ENCODE measurements around the gene FGFR1OP2.
"Not testable (repeated sequence)": the region's sequence is repeated elsewhere in the genome, so short reads cannot be mapped to it uniquely, and the experiment has no call there.

FGFR1OP2 gene

GRCh38 chr12:26941215-26941594, 2.9 kb downstream of the FGFR1OP2 start:
- no peak for DNase-seq (ENCODE audit: low read depth)

GRCh38 chr12:26948309-26948708, 10.0 kb downstream of the FGFR1OP2 start:
- no peak for DNase-seq (ENCODE audit: low read depth)

- no peak for DNase-seq (ENCODE audit: low read depth)
These were observed 15.2 kb downstream of the FGFR1OP2 start for GRCh38 chr12:26953447-26953846.

GRCh38 chr12:26954027-26954426, 15.8 kb downstream of the FGFR1OP2 start:
- DNase-seq (ENCODE audit: low read depth) = no peak

- DNase-seq (ENCODE audit: low read depth) = not testable (repeated sequence)
These were observed 23.1 kb downstream of the FGFR1OP2 start for GRCh38 chr12:26961391-26961790.

GRCh38 chr12:26961803-26962202, 23.5 kb downstream of the FGFR1OP2 start:
- no peak for DNase-seq (ENCODE audit: low read depth)

GRCh38 chr12:26963413-26963812, 25.1 kb downstream of the FGFR1OP2 start:
- no peak for DNase-seq (ENCODE audit: low read depth)

- DNase-seq (ENCODE audit: low read depth) = no peak
These were observed 28.6 kb downstream of the FGFR1OP2 start for GRCh38 chr12:26966842-26967241.

- no peak for DNase-seq (ENCODE audit: low read depth)
These were observed 31.9 kb downstream of the FGFR1OP2 start for GRCh38 chr12:26970136-26970535.

GRCh38 chr12:26971963-26972362, 33.7 kb downstream of the FGFR1OP2 start:
- peak; percentile 15 for DNase-seq (ENCODE audit: low read depth)

- DNase-seq (ENCODE audit: low read depth) = no peak
These were observed 38.4 kb downstream of the FGFR1OP2 start for GRCh38 chr12:26976687-26977086.

GRCh38 chr12:26978801-26979200, 40.5 kb downstream of the FGFR1OP2 start:
- no peak for DNase-seq (ENCODE audit: low read depth)

- DNase-seq (ENCODE audit: low read depth) = no peak
These were observed 41.5 kb downstream of the FGFR1OP2 start for GRCh38 chr12:26979733-26980132.

- no peak for DNase-seq (ENCODE audit: low read depth)
These were observed 44.6 kb downstream of the FGFR1OP2 start for GRCh38 chr12:26982866-26983265.

- no peak for DNase-seq (ENCODE audit: low read depth)
These were observed 49.6 kb downstream of the FGFR1OP2 start for GRCh38 chr12:26987634-26988424.

- DNase-seq (ENCODE audit: low read depth) = no peak
These were observed 50.4 kb downstream of the FGFR1OP2 start for GRCh38 chr12:26988703-26989102.

GRCh38 chr12:26989873-26990272, 51.6 kb downstream of the FGFR1OP2 start:
- no peak for DNase-seq (ENCODE audit: low read depth)

- DNase-seq (ENCODE audit: low read depth) = no peak
These were observed 53.6 kb downstream of the FGFR1OP2 start for GRCh38 chr12:26991826-26992225.

- DNase-seq (ENCODE audit: low read depth) = no peak
These were observed 55.8 kb downstream of the FGFR1OP2 start for GRCh38 chr12:26994109-26994508.

GRCh38 chr12:26995706-26996105, 57.4 kb downstream of the FGFR1OP2 start:
- DNase-seq (ENCODE audit: low read depth) = no peak

- DNase-seq (ENCODE audit: low read depth) = no peak
These were observed 58.7 kb downstream of the FGFR1OP2 start for GRCh38 chr12:26997003-26997402.

GRCh38 chr12:27000961-27001360, 62.7 kb downstream of the FGFR1OP2 start:
- no peak for DNase-seq (ENCODE audit: low read depth)

GRCh38 chr12:27001663-27002062, 63.4 kb downstream of the FGFR1OP2 start:
- no peak for DNase-seq (ENCODE audit: low read depth)

GRCh38 chr12:27002141-27002540, 63.9 kb downstream of the FGFR1OP2 start:
- no peak for DNase-seq (ENCODE audit: low read depth)
